Sigmoid colon (tissue), 7 donors: ENCODE measurements around the gene NMRAL1. TPM values are rescaled to one million over a fixed set of nuclear protein-coding genes. Genes with fewer than 3 reads are reported as not detected.

Experiments used
- DNase-seq: peaks from one replicate; pipeline ENCODE4 v3.0.0-alpha.2; 2019
- H3K27ac ChIP-seq, 4 donors: fragments of 200-600 bp; sonication (generic); one replicate each; pipeline ENCODE4 v1.5.1; 2016 to 2019; ENCODE audit warnings: mild to moderate bottlenecking in 1 of 4
- H3K27me3 ChIP-seq, 3 donors: fragments of 200-600 bp; sonication (generic); one replicate each; pipeline ENCODE4 v1.5.1; 2019; ENCODE audit warnings: mild to moderate bottlenecking in 1 of 3
- H3K36me3 ChIP-seq, 4 donors: fragments of 200-600 bp; sonication (generic); one replicate each; pipeline ENCODE4 v1.5.1; 2016 to 2019
- H3K4me1 ChIP-seq, 4 donors: fragments of 200-600 bp; sonication (generic); one replicate each; pipeline ENCODE4 v1.5.1; 2017 to 2019
- H3K4me3 ChIP-seq, 4 donors: fragments of 200-600 bp; sonication (generic); one replicate each; pipeline ENCODE4 v1.5.1; 2017 to 2019; ENCODE audit warnings: mild to moderate bottlenecking in 2 of 4, moderate library complexity in 1 of 4
- H3K9me3 ChIP-seq, 4 donors: fragments of 200-600 bp in 3 of 4; sonication (generic) in 3 of 4; one replicate each; pipeline versions ENCODE4 v1.5.1 to v1.6.1; 2013 to 2019
- EP300 ChIP-seq, 4 donors: sonication (generic); formaldehyde crosslinking; IDR thresholded peaks; one replicate each; pipeline ENCODE4 v1.6.1; 2017; ENCODE audit warnings: antibody characterized with exemption in 4 of 4
- POLR2A ChIP-seq, 2 donors: fragments of 450-650 bp; IDR thresholded peaks; one replicate each; pipeline ENCODE4 v1.6.1; 2016; ENCODE audit warnings: antibody characterized with exemption in 2 of 2, mild to moderate bottlenecking in 2 of 2, moderate library complexity in 2 of 2
- POLR2AphosphoS5 ChIP-seq, 4 donors: sonication (generic); formaldehyde crosslinking; IDR thresholded peaks; one replicate each; pipeline ENCODE4 v1.6.1; 2017; ENCODE audit warnings: antibody characterized with exemption in 4 of 4
- WGBS, 2 donors: extraction: QIAGEN DNeasy Blood & Tissue Kit; methylation state at CpG; one replicate each; pipeline ENCODE4 v1.1.7; 2013; 5-methylcytosine and 5-hydroxymethylcytosine counted together
- intact Hi-C: fragments of 100-400 bp; cut with DNase I; formaldehyde crosslinking; loops from one replicate; pipeline ENCODE4 v1.15.1; 2023
- polyA plus RNA-seq, 3 donors: library from polyadenylated mRNA; stranded (reverse); fragments of 200-250 nt; gene quantifications; one replicate each; pipeline ENCODE4 v1.2.3, GENCODE V29; 2013
- total RNA-seq, 4 donors: library from RNA; depleted of rRNA; stranded (reverse); fragments of >200 nt; gene quantifications; one replicate each; pipeline ENCODE4 v1.1.0, GENCODE V29; 2016
- TF ChIP-seq, protein P1 (sequence below), 4 experiments: fragments of 450-650 bp in 3 of 4; fragments of 200-600 bp in 1 of 4; IDR thresholded peaks; one replicate each; pipeline ENCODE4 v1.5.1; 2016 to 2019; ENCODE audit warnings: antibody characterized with exemption in 4 of 4, mild to moderate bottlenecking in 3 of 4, moderate library complexity in 2 of 4
- donor health status: healthy with polysubstance abuse.
- donor health status: Bipolar disorder and iron deficiency.
- donor health status: healthy.

Gene NMRAL1
- total and polyA plus RNA-seq, 7 donors = 24.8 to 62.3 (median 46.8) TPM

DNA sequence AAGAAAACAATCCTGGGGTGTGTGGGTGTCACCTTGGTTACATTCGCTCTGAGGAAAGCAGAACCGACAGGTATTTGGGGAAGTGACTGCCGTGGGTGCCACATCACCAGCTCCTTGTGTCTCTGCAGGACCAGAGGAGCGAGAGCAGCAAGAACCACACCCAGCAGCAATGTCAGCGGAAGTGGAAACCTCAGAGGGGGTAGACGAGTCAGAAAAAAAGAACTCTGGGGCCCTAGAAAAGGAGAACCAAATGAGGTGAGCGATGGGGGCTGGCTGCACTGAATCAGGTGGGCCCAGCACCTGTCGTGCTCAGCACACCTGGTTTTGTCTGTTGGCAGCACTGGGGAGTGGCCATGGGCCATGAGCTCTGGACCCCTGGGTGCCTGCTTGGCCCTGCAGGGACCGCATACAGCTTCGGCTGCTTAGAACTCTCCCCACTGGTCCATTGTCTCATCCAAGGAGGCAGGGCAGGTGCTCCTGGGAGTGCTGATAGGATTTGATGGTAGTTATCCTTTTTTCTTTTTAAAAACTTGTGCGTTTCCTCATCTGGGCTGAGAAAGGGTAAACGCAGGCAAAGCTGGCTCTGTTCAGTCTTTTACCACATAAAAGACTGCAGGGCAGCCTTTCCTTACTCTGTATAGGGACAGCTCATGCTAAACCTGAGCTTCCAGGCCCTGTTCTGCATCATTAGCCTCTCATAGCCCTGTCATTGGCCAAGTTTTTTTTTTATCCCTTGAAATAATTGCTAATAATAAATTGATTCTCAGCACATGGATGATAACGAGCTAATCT, 31.1 kb upstream of the NMRAL1 start:
- no peak for DNase-seq
- H3K4me3 ChIP-seq = no peak overlapping the region
- H3K36me3 ChIP-seq = peaks cover 0 to 48% (median 32%) of the 10 kb centered on the region in 4 donors
- peaks cover 0 to 25% (median 19%) of the 10 kb centered on the region in 4 donors for H3K4me1 ChIP-seq
- intact Hi-C loops = loop anchor here (1.0 to 2.0 kb wide), 2 partner anchors 43 to 80 kb away; no protein-coding TSS in a partner anchor
- no peak overlapping the region for H3K27ac ChIP-seq
- no peaks in the 10 kb centered on the region for H3K27me3 ChIP-seq
- TF ChIP-seq, protein P1, sequence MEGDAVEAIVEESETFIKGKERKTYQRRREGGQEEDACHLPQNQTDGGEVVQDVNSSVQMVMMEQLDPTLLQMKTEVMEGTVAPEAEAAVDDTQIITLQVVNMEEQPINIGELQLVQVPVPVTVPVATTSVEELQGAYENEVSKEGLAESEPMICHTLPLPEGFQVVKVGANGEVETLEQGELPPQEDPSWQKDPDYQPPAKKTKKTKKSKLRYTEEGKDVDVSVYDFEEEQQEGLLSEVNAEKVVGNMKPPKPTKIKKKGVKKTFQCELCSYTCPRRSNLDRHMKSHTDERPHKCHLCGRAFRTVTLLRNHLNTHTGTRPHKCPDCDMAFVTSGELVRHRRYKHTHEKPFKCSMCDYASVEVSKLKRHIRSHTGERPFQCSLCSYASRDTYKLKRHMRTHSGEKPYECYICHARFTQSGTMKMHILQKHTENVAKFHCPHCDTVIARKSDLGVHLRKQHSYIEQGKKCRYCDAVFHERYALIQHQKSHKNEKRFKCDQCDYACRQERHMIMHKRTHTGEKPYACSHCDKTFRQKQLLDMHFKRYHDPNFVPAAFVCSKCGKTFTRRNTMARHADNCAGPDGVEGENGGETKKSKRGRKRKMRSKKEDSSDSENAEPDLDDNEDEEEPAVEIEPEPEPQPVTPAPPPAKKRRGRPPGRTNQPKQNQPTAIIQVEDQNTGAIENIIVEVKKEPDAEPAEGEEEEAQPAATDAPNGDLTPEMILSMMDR (IDR thresholded peaks at IDR 0.05) = no peak
- no peak for TF ChIP-seq POLR2AphosphoS5 (IDR thresholded peaks at IDR 0.05)
- TF ChIP-seq POLR2A (IDR thresholded peaks at IDR 0.05) = no peak
- TF ChIP-seq EP300 (IDR thresholded peaks at IDR 0.05) = no peak
- 51 to 82% methylated on average over 13 of the region's 13 CpGs for WGBS, 2 donors
- no peaks in the 10 kb centered on the region for H3K9me3 ChIP-seq

- no peak for DNase-seq
- H3K4me1 ChIP-seq = peaks cover 0 to 28% (median 23%) of the 10 kb centered on the region in 4 donors
- WGBS, 2 donors = 22 to 49% methylated on average over 5 of the region's 5 CpGs
- H3K36me3 ChIP-seq = peaks cover 0 to 12% (median 3%) of the 10 kb centered on the region in 4 donors
- TF ChIP-seq POLR2A (IDR thresholded peaks at IDR 0.05) (no peak), POLR2AphosphoS5 (IDR thresholded peaks at IDR 0.05) (peak in 2 of 4 donors; percentile 15 to 18)
- peak overlapping the region in 3 of 4 donors; percentile 9 to 23 (median 15) for H3K4me3 ChIP-seq
- intact Hi-C loops = no loop called here
- no peaks in the 10 kb centered on the region for H3K9me3 ChIP-seq
- peak overlapping the region; percentile 73 to 86 (median 77) for H3K27ac ChIP-seq
- H3K27me3 ChIP-seq = no peaks in the 10 kb centered on the region
These were observed 26.6 kb upstream of the NMRAL1 start for GRCh38 chr16:4501071-4501478.

DNA sequence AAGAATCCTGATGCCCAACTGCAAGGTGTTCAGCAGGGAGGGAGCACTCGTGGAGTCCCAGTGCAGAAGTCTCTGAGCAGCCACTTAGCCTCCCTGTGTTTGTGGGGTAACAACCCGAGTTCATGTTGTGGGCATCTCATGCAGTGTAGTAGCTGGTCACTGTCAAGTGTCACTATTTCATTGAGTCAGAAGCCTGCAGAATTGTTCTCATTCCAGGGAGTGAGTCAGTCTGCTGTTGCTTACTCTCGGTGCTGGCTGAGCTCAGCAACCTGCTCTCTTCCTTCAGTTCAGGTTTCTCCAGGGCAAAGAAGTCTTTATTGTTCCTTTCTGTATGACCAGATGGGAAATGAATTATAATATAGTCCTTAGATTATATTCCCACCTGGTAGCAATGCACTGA, 25.8 kb upstream of the NMRAL1 start:
- H3K27me3 ChIP-seq = no peaks in the 10 kb centered on the region
- H3K27ac ChIP-seq = peak overlapping the region; percentile 73 to 86 (median 77)
- H3K36me3 ChIP-seq = peaks cover 0 to 7% (median 0%) of the 10 kb centered on the region in 4 donors
- DNase-seq = no peak
- H3K9me3 ChIP-seq = no peaks in the 10 kb centered on the region
- 49 to 60% methylated on average over 3 of the region's 3 CpGs for WGBS, 2 donors
- peak overlapping the region in 2 of 4 donors; percentile 15 to 23 for H3K4me3 ChIP-seq
- peaks cover 0 to 31% (median 24%) of the 10 kb centered on the region in 4 donors for H3K4me1 ChIP-seq
- TF ChIP-seq EP300 (IDR thresholded peaks at IDR 0.05) (peak in 2 of 4 donors; percentile 45 to 64), POLR2A (IDR thresholded peaks at IDR 0.05) (no peak), POLR2AphosphoS5 (IDR thresholded peaks at IDR 0.05) (peak; percentile 53 to 92 (median 88))
- TF ChIP-seq, protein P1 (IDR thresholded peaks at IDR 0.05) = no peak
- intact Hi-C loops = no loop called here

- no peak for DNase-seq
- Histone ChIP-seq H3K4me3 (no peak overlapping the region), H3K27me3 (no peaks in the 10 kb centered on the region), H3K4me1 (peaks cover 0 to 38% (median 24%) of the 10 kb centered on the region in 4 donors), H3K27ac (no peak overlapping the region), H3K36me3 (peaks cover 0 to 4% (median 0%) of the 10 kb centered on the region in 4 donors), H3K9me3 (no peaks in the 10 kb centered on the region)
- intact Hi-C loops = no loop called here
- TF ChIP-seq POLR2A (IDR thresholded peaks at IDR 0.05) = no peak
- WGBS, 2 donors = 99% methylated on average over 4 of the region's 4 CpGs
These were observed 24.8 kb upstream of the NMRAL1 start for GRCh38 chr16:4499196-4499555.

DNA sequence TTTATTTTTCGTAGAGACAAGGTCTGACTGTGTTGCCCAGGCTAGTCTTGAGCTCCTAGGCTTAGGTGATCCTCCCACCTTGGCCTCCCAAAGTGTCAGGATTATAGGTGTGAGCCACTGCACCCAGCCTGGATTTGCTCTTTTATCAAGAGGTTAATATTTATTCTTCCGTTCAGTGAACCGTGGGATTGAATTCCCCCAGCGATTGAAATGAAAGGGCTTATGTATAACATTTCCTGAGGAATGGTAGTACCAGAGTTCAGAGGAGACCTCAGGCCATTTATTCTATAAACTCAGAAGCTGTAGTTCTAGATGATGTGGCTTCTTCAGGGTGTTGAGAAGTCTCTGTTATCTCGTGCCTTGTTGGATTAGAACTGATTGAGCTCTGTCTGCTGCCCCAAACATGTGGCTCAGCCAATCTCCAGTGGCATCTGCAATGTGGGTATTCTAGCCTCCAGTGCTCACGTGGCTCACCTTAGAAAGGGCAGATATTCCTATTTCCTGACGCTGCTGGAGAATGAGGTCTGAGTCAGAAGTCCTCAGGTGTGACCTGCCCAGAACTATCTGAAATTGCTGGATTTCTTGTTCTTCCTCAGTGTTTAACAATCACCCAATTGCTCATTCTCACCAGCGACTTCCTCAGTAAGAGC, 24.2 kb upstream of the NMRAL1 start:
- intact Hi-C loops = no loop called here
- no peak for DNase-seq
- H3K4me3 ChIP-seq = no peak overlapping the region
- H3K9me3 ChIP-seq = no peaks in the 10 kb centered on the region
- H3K4me1 ChIP-seq = peaks cover 0 to 38% (median 24%) of the 10 kb centered on the region in 4 donors
- TF ChIP-seq EP300 (IDR thresholded peaks at IDR 0.05) = no peak
- no peak for TF ChIP-seq POLR2AphosphoS5 (IDR thresholded peaks at IDR 0.05)
- TF ChIP-seq, protein P1 (IDR thresholded peaks at IDR 0.05) = no peak
- TF ChIP-seq POLR2A (IDR thresholded peaks at IDR 0.05) = no peak
- WGBS, 2 donors = 83 to 88% methylated on average over 8 of the region's 8 CpGs
- no peaks in the 10 kb centered on the region for H3K27me3 ChIP-seq
- H3K27ac ChIP-seq = no peak overlapping the region
- H3K36me3 ChIP-seq = peaks cover 0 to 4% (median 0%) of the 10 kb centered on the region in 4 donors
